HG02885 (cell line): ENCODE data around the gene FIGNL1.
"Not testable (repeated sequence)": the region's sequence is repeated elsewhere in the genome, so short reads cannot be mapped to it uniquely, and the experiment has no call there.

Experiments used
- ATAC-seq: cut with Tn5 transposase; IDR thresholded peaks from one replicate; pipeline ENCODE4 v1.9.1; 2021; ENCODE audit warnings: mild to moderate bottlenecking; ENCODE audit not compliant: unreplicated experiment, poor library complexity

Gene FIGNL1

DNA sequence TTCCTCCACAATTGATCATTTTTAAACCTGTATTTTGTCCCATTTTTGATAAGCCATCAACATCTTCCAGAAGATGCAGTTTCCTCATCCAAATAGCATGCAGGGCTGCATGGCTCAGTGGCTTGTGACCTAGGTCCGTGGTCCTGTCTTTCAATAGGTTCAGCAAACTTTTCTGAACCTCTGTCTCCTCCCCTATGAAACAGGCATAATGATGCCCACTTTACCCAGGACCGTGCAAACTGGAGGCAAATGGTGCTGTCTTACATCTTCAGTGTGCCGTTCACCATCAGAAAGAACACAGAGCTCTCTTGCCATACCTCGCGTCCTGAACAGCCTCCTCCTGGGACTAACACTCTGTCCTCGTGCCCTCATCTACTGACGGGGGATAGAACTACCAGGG lies 22.3 kb upstream of the FIGNL1 start:
- no peak for ATAC-seq

DNA sequence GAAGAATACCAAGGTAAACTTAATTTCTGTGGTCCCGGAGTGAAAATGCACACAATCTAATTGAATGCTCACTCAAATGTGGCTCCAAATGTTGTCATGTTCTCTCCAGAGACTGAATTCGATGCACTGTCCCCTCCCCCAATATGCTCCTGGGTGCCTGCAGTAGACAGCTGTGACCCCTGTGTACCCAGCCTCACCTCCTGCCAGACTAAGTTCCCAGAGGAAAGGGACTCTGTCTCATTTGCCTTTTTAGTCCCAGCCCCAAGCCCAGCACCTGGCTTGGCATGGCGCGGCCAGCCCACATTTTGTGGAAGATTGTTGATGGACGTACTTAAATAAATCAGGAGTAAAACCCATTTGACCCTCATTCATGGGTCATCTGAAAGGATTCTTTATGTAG lies 21.8 kb upstream of the FIGNL1 start:
- no peak for ATAC-seq

GRCh38 chr7:50470250-50471163 lies 20.4 kb upstream of the FIGNL1 start:
- no peak for ATAC-seq

- no peak for ATAC-seq
These were observed 19.0 kb upstream of the FIGNL1 start for GRCh38 chr7:50469181-50469580.

DNA sequence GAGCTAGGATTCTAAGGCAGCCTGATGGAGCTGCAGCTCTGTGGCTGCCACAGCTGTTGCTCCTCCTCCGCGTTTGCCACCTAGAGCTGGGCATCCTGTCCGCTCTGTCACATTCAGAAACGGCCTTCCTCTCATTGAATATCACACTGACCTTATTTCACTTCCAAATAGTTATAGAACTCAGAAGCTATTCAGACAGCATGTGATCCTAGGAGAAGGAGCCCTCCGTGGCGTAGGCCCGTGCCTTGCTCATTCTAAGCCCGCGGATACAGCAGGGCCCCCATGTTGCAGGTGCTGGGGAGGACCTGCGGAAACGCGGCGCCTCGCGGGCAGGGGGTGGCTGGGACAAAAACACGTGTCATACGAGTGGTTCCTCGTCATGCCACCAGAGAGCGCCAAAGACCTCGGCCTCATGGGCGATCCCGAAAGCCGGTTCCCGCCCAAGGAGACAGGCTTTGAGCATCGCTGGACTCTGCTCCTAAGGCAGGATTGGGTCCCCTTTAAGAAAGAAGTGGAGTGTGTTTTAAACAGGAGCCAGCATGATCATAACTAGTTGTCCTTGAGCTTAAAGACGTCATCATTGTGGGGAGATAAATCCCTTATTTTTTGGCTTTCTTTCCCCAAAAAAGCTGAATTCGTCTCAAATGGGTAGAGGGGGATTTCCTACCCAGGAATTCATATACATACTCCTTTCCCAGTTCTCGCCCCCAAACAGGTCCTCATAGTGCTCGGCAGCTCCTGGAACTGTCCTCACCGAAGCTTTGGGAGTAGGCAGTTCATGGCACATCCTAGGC lies 17.9 kb upstream of the FIGNL1 start:
- ATAC-seq: peak; percentile 95

- ATAC-seq: no peak
These were observed 16.9 kb upstream of the FIGNL1 start for GRCh38 chr7:50466815-50467585.

DNA sequence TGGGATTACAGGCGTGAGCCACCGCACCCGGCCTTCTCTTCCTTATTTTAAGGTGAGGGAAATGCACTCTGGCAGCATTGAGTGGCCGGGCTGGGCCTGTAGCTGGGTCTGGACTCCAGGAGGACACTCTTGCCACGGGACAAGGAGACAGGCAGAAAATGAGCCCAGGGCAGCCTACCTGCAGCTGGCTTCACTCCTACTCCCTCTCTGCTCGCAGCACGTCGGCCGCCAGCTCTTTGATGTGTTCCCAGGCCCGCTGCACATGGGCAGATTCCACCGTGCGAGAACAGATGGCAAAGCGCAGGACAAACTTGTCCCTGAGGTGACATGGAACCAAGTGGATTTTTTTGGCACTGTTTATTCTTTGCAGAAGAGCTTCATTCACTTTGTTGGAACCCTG lies 12.9 kb upstream of the FIGNL1 start:
- no peak for ATAC-seq

DNA sequence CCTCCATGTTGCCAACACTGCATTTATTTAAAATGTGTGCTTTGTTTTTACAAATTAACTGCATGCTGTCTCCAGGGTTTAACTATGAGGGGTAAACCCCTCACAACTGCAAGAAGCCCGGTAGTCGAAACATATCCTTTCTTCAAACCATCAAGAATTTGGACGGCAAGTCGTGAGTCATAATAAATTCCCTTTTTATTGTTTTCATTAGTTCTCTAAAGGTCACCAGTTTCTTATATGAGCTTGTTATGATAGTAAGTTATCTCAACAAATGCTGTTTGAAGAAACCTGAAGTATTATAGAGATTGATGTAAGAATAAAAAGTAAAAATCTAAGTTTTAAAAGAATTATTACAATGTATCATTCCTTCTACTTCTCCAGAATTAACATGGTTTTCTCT lies 12.2 kb upstream of the FIGNL1 start:
- ATAC-seq: no peak

GRCh38 chr7:50461695-50462094 lies 11.5 kb upstream of the FIGNL1 start:
- no peak for ATAC-seq

- not testable (repeated sequence) for ATAC-seq
These were observed 9.0 kb upstream of the FIGNL1 start for GRCh38 chr7:50459183-50459582.

- ATAC-seq: not testable (repeated sequence)
These were observed 8.5 kb upstream of the FIGNL1 start for GRCh38 chr7:50458651-50459050.

DNA sequence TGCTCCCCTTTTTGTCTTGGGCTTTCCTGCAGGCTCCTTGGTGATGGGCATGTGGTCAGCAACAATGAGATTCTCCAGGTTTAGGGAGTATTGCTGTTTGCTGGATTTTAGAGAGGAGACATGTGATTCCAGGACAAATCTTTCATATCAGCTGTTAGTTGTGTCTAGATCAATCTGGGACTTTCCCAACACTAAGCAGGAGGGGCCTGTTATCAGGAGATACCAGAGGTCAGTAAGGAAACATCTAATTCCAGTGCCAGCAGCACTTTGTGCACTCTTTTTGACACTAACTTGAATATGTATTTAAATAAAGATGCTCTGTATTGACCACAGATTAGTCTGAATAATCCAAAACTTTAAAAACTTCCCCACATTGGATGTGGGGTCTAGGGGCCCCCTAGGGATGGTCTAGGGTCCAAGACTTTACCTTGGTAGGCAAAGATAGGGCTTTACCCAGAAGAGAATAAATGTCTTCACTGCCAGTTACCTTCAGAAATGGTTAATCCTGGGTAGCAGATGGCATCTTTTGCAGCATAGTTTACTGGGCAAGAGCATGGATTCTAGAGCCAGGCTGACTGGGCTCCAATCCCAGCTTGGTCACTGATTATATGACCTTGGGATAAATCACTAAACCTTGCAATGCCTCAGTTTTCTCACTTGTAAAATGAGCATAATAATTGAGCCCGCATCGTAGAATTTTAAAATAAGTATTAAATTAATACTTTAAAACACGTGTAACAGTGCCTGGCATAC lies 6.4 kb upstream of the FIGNL1 start:
- no peak for ATAC-seq

DNA sequence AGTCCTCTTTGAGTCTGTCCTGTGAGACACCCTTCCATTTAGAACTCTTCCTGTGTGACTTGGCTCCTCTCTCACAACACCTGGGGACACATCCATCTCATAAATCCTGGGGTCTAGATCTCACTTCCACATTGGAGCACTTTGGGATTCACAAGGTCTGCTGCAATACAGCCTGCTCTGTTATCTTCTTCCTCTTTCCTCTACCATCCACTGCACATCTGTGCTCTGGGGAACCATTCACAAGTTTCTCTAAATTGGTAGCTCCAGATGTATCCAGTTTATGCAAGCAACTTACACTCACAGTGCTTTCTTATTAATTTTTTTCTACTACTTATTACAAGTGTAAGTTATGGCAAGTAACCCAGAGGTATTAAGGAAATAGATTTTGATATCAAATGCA lies 5.5 kb upstream of the FIGNL1 start:
- ATAC-seq: no peak

- ATAC-seq: no peak
These were observed 4.8 kb upstream of the FIGNL1 start for GRCh38 chr7:50454968-50455367.

- peak; percentile 17 for ATAC-seq
These were observed 461 bp upstream of the FIGNL1 start for GRCh38 chr7:50450590-50451032.

DNA sequence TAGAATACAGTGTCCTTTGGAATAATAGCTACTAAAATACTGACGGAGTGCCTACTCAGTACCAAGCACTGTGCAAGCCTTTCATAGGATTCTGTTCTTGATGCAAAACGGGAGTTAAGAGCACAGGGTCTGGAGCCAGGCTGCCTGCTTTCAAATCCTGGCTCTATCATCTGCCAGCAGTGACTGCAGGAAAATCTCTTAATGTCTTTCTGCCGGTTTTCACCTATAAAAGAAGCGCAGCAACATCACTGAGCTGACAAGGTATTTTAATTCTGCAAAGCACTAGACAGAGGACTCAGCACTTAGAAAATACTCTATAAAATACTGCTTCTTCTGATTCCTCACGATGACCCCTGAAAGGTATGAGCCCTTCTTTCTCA lies 659 bp downstream of the FIGNL1 start:
- no peak for ATAC-seq

DNA sequence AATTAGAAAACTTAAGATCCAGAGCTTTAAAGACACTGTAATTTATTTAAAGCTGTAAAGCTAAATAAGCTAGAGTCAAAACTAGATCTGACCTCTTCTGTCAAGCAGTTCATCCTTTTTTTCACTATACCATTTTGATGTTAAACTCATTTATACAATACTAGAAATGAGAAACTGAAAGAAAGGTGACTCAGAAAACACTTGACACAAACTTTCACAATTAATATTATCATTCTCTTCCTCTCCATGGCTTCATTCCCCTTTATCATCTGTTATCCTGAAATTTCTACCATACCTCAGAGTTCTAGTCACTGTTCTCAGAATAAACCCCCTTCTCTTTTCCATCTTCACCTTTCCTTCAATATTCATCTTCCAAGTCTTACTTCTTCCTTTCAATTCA lies 1.3 kb downstream of the FIGNL1 start:
- peak; percentile 19 for ATAC-seq

GRCh38 chr7:50446542-50446960 lies 3.6 kb downstream of the FIGNL1 start:
- peak; percentile 47 for ATAC-seq

GRCh38 chr7:50436133-50436806 lies 13.9 kb downstream of the FIGNL1 start:
- ATAC-seq: no peak
